ENCODE data around the gene ASCC1. TPM values are rescaled to one million over a fixed set of nuclear protein-coding genes. Genes with fewer than 3 reads are reported as not detected.
A peak's percentile ranks its signal among the peaks of the same experiment; 100 is the strongest.

Gene ASCC1
- total RNA-seq, 1 experiment from 2014 or later, result 15.7 TPM

GRCh38 chr10:72098836-72099599 is 117.1 kb downstream of the ASCC1 start:
- Histone ChIP-seq H4K20me1 (ENCODE audit: low read length) (no peaks in the 10 kb centered on the region), H3K27ac (ENCODE audit: low read length) (peak overlapping the region; percentile 89), H3K9me2 (replicated peaks; ENCODE audit: low read length) (no peaks in the 10 kb centered on the region), H3K4me1 (ENCODE audit: insufficient read depth, low read length) (peaks cover 36% of the 10 kb centered on the region), H3K4me2 (ENCODE audit: low read length) (peak overlapping the region; percentile 52; the same call in 1 of the 2 replicates), H3K79me2 (ENCODE audit: low read length) (no peaks in the 10 kb centered on the region), H3F3A (ENCODE audit: low read length, unreplicated experiment) (peaks cover 19% of the 10 kb centered on the region), H2AFZ (ENCODE audit: low read length) (no peak overlapping the region), H3K36me3 (ENCODE audit: low read depth, low read length) (no peaks in the 10 kb centered on the region), H3K9ac (ENCODE audit: low read length) (no peak overlapping the region), H3K9me3 (ENCODE audit: low read length) (no peaks in the 10 kb centered on the region), H3K4me3 (ENCODE audit: low read length) (no peak overlapping the region), H3K27me3 (ENCODE audit: low read length) (no peaks in the 10 kb centered on the region)
- CTCF ChIA-PET, result no interaction called here
- DNase-seq (peak; percentile 45), ATAC-seq (peak; percentile 9; the same call in 1 of the 2 replicates)
- BruUV-seq (replicated peaks), result no TSS peak
- intact Hi-C loops (cut with micrococcal nuclease), result no loop called here
- POLR2A ChIA-PET (ENCODE audit: unreplicated experiment), result no interaction called here
- TF ChIP-seq EZH2phosphoT487 (IDR thresholded peaks at IDR 0.05; ENCODE audit: borderline replicate concordance, low read length), result no peak
- TF ChIP-seq EZH2 (IDR thresholded peaks at IDR 0.05; ENCODE audit: low read length, unreplicated experiment), result no peak
- TF ChIP-seq CTCF (conservative IDR thresholded peaks at IDR 0.05; ENCODE audit: low read depth, low read length), result no peak

- H4K20me1 ChIP-seq (ENCODE audit: low read length), result no peaks in the 10 kb centered on the region
- CTCF ChIA-PET, result no interaction called here
- H3K4me1 ChIP-seq (ENCODE audit: insufficient read depth, low read length), result peaks cover 36% of the 10 kb centered on the region
- peak overlapping the region; percentile 89 for H3K27ac ChIP-seq (ENCODE audit: low read length)
- POLR2A ChIA-PET (ENCODE audit: unreplicated experiment), result no interaction called here
- no peaks in the 10 kb centered on the region for H3K9me2 ChIP-seq (replicated peaks; ENCODE audit: low read length)
- DNase-seq (no peak), ATAC-seq (no peak; the same call in 1 of the 2 replicates)
- H3K9ac ChIP-seq (ENCODE audit: low read length), result peak overlapping the region; percentile 38; the same call in 1 of the 2 replicates
- H3K27me3 ChIP-seq (ENCODE audit: low read length), result no peaks in the 10 kb centered on the region
- TF ChIP-seq EZH2 (IDR thresholded peaks at IDR 0.05; ENCODE audit: low read length, unreplicated experiment) (no peak), CTCF (conservative IDR thresholded peaks at IDR 0.05; ENCODE audit: low read depth, low read length) (no peak), EZH2phosphoT487 (IDR thresholded peaks at IDR 0.05; ENCODE audit: borderline replicate concordance, low read length) (no peak)
- H3K9me3 ChIP-seq (ENCODE audit: low read length), result no peaks in the 10 kb centered on the region
- H3F3A ChIP-seq (ENCODE audit: low read length, unreplicated experiment), result peaks cover 19% of the 10 kb centered on the region
- intact Hi-C loops (cut with micrococcal nuclease), result no loop called here
- no peaks in the 10 kb centered on the region for H3K36me3 ChIP-seq (ENCODE audit: low read depth, low read length)
- H3K4me2 ChIP-seq (ENCODE audit: low read length), result peak overlapping the region; percentile 52
- H3K79me2 ChIP-seq (ENCODE audit: low read length), result no peaks in the 10 kb centered on the region
- H3K4me3 ChIP-seq (ENCODE audit: low read length), result no peak overlapping the region
- BruUV-seq (replicated peaks), result no TSS peak
- no peak overlapping the region for H2AFZ ChIP-seq (ENCODE audit: low read length)
These were observed 117.7 kb downstream of the ASCC1 start for GRCh38 chr10:72098301-72098835.

Data from PC-3 (cell line).